HEK293 (cell line): ENCODE measurements around the gene FAAP100.

Source experiments
- BCL11A ChIP-seq: fragments of 450-650 bp; formaldehyde crosslinking; IDR thresholded peaks from 2 replicates; pipeline ENCODE4 v1.5.1; 2016; ENCODE audit warnings: low read depth, missing biosample characterization, missing genetic modification characterization
- KLF7 ChIP-seq: fragments of 450-650 bp; formaldehyde crosslinking; IDR thresholded peaks from 2 replicates; pipeline ENCODE4 v1.5.1; 2016; ENCODE audit warnings: missing biosample characterization, missing genetic modification characterization, borderline replicate concordance
- MYNN ChIP-seq: fragments of 450-650 bp; formaldehyde crosslinking; IDR thresholded peaks from 2 replicates; pipeline ENCODE4 v1.5.1; 2016; ENCODE audit warnings: missing biosample characterization, missing genetic modification characterization, borderline replicate concordance
- PRDM1 ChIP-seq: fragments of 450-650 bp; formaldehyde crosslinking; IDR thresholded peaks from 2 replicates; pipeline ENCODE4; 2016; ENCODE audit warnings: missing biosample characterization, missing genetic modification characterization
- RBAK ChIP-seq: fragments of 450-650 bp; formaldehyde crosslinking; IDR thresholded peaks from 2 replicates; pipeline ENCODE4 v1.5.1; 2016; ENCODE audit warnings: missing biosample characterization, missing genetic modification characterization
- SALL2 ChIP-seq: fragments of 450-650 bp; formaldehyde crosslinking; IDR thresholded peaks from 2 replicates; pipeline ENCODE4 v1.5.0; 2017; ENCODE audit warnings: missing biosample characterization, mild to moderate bottlenecking, missing genetic modification characterization, borderline replicate concordance
- TRIM28 ChIP-seq: IDR thresholded peaks from 2 replicates; pipeline ENCODE4 v1.6.1; 2011; ENCODE audit warnings: low read length, control low read depth, borderline replicate concordance
- YY1 ChIP-seq: fragments of 450-650 bp; formaldehyde crosslinking; IDR thresholded peaks from 2 replicates; pipeline ENCODE4 v1.5.1; 2018; ENCODE audit warnings: missing biosample characterization, missing genetic modification characterization
- ZBTB20 ChIP-seq: fragments of 450-650 bp; formaldehyde crosslinking; IDR thresholded peaks from 2 replicates; pipeline ENCODE4 v1.5.1; 2016; ENCODE audit warnings: missing biosample characterization, missing genetic modification characterization
- ZBTB8A ChIP-seq: fragments of 450-650 bp; formaldehyde crosslinking; IDR thresholded peaks from 2 replicates; pipeline ENCODE4 v1.5.1; 2016; ENCODE audit warnings: missing biosample characterization, missing genetic modification characterization
- ZFP37 ChIP-seq: fragments of 450-650 bp; formaldehyde crosslinking; IDR thresholded peaks from 2 replicates; pipeline ENCODE4 v1.5.1; 2016; ENCODE audit warnings: missing biosample characterization, missing genetic modification characterization
- ZNF121 ChIP-seq: fragments of 450-650 bp; formaldehyde crosslinking; IDR thresholded peaks from 2 replicates; pipeline ENCODE4 v1.5.1; 2016; ENCODE audit warnings: missing biosample characterization, missing genetic modification characterization
- ZNF146 ChIP-seq: fragments of 450-650 bp; formaldehyde crosslinking; IDR thresholded peaks from 2 replicates; pipeline ENCODE4 v1.5.1; 2016; ENCODE audit warnings: missing biosample characterization, missing genetic modification characterization
- ZNF175 ChIP-seq: fragments of 450-650 bp; formaldehyde crosslinking; IDR thresholded peaks from 2 replicates; pipeline ENCODE4 v1.5.1; 2016; ENCODE audit warnings: missing biosample characterization, missing genetic modification characterization
- ZNF24 ChIP-seq: fragments of 450-650 bp; formaldehyde crosslinking; IDR thresholded peaks from 2 replicates; pipeline ENCODE4 v1.5.1; 2016; ENCODE audit warnings: missing biosample characterization, missing genetic modification characterization
- ZNF404 ChIP-seq: fragments of 450-650 bp; formaldehyde crosslinking; IDR thresholded peaks from 2 replicates; pipeline ENCODE4 v1.5.1; 2017; ENCODE audit warnings: missing biosample characterization, missing genetic modification characterization
- ZNF514 ChIP-seq: fragments of 450-650 bp; formaldehyde crosslinking; IDR thresholded peaks from 2 replicates; pipeline ENCODE4 v1.5.1; 2016; ENCODE audit warnings: missing biosample characterization, missing genetic modification characterization
- ZNF555 ChIP-seq: fragments of 450-650 bp; formaldehyde crosslinking; conservative IDR thresholded peaks from 2 replicates; pipeline ENCODE4 v1.5.1; 2017; ENCODE audit warnings: missing biosample characterization, mild to moderate bottlenecking, missing genetic modification characterization, inconsistent platforms
- ZNF558 ChIP-seq: fragments of 450-650 bp; formaldehyde crosslinking; IDR thresholded peaks from 2 replicates; pipeline ENCODE4 v1.5.1; 2016; ENCODE audit warnings: missing biosample characterization, missing genetic modification characterization
- ZNF658 ChIP-seq: fragments of 450-650 bp; formaldehyde crosslinking; IDR thresholded peaks from 2 replicates; pipeline ENCODE4; 2016; ENCODE audit warnings: missing biosample characterization, missing genetic modification characterization
- ZNF664 ChIP-seq: fragments of 450-650 bp; formaldehyde crosslinking; IDR thresholded peaks from 2 replicates; pipeline ENCODE4 v1.5.1; 2016; ENCODE audit warnings: missing biosample characterization, missing genetic modification characterization
- ZNF677 ChIP-seq: fragments of 450-650 bp; IDR thresholded peaks from 2 replicates; pipeline ENCODE4 v1.5.0; 2018; ENCODE audit warnings: missing biosample characterization, mild to moderate bottlenecking, missing genetic modification characterization, moderate library complexity
- ZNF701 ChIP-seq: fragments of 450-650 bp; formaldehyde crosslinking; IDR thresholded peaks from 2 replicates; pipeline ENCODE4 v1.5.1; 2016; ENCODE audit warnings: missing biosample characterization, missing genetic modification characterization
- ZNF707 ChIP-seq: fragments of 450-650 bp; formaldehyde crosslinking; IDR thresholded peaks from 2 replicates; pipeline ENCODE4 v1.5.1; 2016; ENCODE audit warnings: missing biosample characterization, missing genetic modification characterization
- ZNF747 ChIP-seq: fragments of 450-650 bp; formaldehyde crosslinking; IDR thresholded peaks from 2 replicates; pipeline ENCODE4 v1.5.1; 2016; ENCODE audit warnings: missing biosample characterization, missing genetic modification characterization
- ZNF768 ChIP-seq: fragments of 450-650 bp; formaldehyde crosslinking; IDR thresholded peaks from 2 replicates; pipeline ENCODE4 v1.5.1; 2018; ENCODE audit warnings: missing biosample characterization, mild to moderate bottlenecking, missing genetic modification characterization
- ZSCAN23 ChIP-seq: fragments of 450-650 bp; formaldehyde crosslinking; IDR thresholded peaks from 2 replicates; pipeline ENCODE4 v1.5.1; 2016; ENCODE audit warnings: missing biosample characterization, missing genetic modification characterization
- TF ChIP-seq, protein P1 (sequence below): fragments of 450-650 bp; formaldehyde crosslinking; IDR thresholded peaks from 2 replicates; pipeline ENCODE4 v1.5.1; 2017; ENCODE audit warnings: missing biosample characterization, missing genetic modification characterization
- TF ChIP-seq, protein P2 (sequence below): fragments of 450-650 bp; formaldehyde crosslinking; IDR thresholded peaks from 2 replicates; pipeline ENCODE4 v1.5.1; 2016; ENCODE audit warnings: missing biosample characterization, missing genetic modification characterization
- TF ChIP-seq, protein P3 (sequence below): IDR thresholded peaks from 2 replicates; pipeline ENCODE4 v1.6.1; 2011; ENCODE audit warnings: mild to moderate bottlenecking, low read depth, low read length, borderline replicate concordance
- TF ChIP-seq, protein P4 (sequence below): sonication (generic); formaldehyde crosslinking; IDR thresholded peaks from 2 replicates; pipeline ENCODE4 v1.8.1; 2022; ENCODE audit warnings: mild to moderate bottlenecking, moderate library complexity, missing genetic modification reagents
- TF ChIP-seq, protein P5 (sequence below): fragments of 450-650 bp; formaldehyde crosslinking; IDR thresholded peaks from 2 replicates; pipeline ENCODE4 v1.5.1; 2016; ENCODE audit warnings: missing biosample characterization, missing genetic modification characterization

The FAAP100 gene

DNA sequence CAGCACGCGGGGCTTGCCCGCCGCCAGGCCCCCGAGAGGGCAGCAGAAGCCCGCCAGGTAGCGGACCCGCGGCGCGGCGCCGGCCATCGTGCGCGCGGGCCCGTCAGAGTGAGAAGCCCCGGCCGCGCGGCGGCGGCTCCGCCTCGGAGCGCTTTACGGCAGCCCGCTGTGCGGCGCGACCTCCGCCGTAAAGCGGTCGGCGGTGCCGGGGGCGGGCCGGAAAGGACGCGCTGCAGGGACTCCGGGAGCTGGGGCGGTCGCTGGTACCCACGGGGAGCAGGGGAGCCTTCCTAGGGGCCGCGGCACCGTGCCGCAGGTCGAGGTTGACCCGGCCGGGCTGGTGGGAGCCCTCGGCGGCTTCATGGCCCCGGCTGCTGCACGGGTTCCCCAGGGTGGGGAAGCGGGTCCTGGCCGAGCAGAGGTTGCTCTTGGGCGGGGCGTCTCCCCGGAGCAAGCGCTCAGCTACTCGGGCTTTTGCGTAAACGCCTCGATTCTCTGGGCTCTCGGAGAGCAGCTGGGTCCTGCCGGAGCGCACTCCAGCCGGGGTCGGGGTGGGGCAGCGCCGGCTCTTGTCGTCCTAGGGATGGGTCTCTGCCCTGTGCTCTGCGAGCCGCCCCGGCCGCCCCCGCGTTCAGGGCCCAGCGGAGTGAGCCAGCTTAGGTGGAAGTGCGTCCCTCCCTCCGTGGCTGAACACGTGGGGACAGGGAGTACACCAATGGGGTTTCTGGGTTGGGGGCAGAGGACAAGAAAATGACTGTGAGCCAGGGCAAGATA, at the start of gene FAAP100 (continued):
- TF ChIP-seq, protein P1, sequence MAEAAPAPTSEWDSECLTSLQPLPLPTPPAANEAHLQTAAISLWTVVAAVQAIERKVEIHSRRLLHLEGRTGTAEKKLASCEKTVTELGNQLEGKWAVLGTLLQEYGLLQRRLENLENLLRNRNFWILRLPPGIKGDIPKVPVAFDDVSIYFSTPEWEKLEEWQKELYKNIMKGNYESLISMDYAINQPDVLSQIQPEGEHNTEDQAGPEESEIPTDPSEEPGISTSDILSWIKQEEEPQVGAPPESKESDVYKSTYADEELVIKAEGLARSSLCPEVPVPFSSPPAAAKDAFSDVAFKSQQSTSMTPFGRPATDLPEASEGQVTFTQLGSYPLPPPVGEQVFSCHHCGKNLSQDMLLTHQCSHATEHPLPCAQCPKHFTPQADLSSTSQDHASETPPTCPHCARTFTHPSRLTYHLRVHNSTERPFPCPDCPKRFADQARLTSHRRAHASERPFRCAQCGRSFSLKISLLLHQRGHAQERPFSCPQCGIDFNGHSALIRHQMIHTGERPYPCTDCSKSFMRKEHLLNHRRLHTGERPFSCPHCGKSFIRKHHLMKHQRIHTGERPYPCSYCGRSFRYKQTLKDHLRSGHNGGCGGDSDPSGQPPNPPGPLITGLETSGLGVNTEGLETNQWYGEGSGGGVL (tag by site-specific recombination): no peak
- TF ChIP-seq RBAK (tag by site-specific recombination): no peak
- no peak for TF ChIP-seq PRDM1 (tag by site-specific recombination)
- TF ChIP-seq ZNF514: no peak
- TF ChIP-seq, protein P2, sequence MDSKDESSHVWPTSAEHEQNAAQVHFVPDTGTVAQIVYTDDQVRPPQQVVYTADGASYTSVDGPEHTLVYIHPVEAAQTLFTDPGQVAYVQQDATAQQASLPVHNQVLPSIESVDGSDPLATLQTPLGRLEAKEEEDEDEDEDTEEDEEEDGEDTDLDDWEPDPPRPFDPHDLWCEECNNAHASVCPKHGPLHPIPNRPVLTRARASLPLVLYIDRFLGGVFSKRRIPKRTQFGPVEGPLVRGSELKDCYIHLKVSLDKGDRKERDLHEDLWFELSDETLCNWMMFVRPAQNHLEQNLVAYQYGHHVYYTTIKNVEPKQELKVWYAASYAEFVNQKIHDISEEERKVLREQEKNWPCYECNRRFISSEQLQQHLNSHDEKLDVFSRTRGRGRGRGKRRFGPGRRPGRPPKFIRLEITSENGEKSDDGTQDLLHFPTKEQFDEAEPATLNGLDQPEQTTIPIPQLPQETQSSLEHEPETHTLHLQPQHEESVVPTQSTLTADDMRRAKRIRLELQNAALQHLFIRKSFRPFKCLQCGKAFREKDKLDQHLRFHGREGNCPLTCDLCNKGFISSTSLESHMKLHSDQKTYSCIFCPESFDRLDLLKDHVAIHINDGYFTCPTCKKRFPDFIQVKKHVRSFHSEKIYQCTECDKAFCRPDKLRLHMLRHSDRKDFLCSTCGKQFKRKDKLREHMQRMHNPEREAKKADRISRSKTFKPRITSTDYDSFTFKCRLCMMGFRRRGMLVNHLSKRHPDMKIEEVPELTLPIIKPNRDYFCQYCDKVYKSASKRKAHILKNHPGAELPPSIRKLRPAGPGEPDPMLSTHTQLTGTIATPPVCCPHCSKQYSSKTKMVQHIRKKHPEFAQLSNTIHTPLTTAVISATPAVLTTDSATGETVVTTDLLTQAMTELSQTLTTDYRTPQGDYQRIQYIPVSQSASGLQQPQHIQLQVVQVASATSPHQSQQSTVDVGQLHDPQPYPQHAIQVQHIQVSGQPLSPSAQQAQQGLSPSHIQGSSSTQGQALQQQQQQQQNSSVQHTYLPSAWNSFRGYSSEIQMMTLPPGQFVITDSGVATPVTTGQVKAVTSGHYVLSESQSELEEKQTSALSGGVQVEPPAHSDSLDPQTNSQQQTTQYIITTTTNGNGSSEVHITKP (tag by site-specific recombination): peak; percentile 82
- TF ChIP-seq ZFP37 (tag by site-specific recombination): peak; percentile 27; the same call in 1 of the 2 replicates
- TF ChIP-seq MYNN: no peak
- peak; percentile 44; the same call in 1 of the 2 replicates for TF ChIP-seq ZBTB20 (tag by site-specific recombination)
- 0 out of 2 replicates have a peak, but pooled peaks have one; percentile 41 for TF ChIP-seq YY1 (tag by site-specific recombination)
- no peak for TF ChIP-seq ZNF707
- no peak for TF ChIP-seq ZNF146
- no peak for TF ChIP-seq ZNF121 (tag by site-specific recombination)
- no peak for TF ChIP-seq BCL11A
- TF ChIP-seq ZNF24: no peak
- TF ChIP-seq ZBTB8A (tag by site-specific recombination): no peak; the same call in 1 of the 2 replicates
- TF ChIP-seq SALL2 (tag by site-specific recombination): no peak
- TF ChIP-seq ZNF558 (tag by site-specific recombination): no peak
- TF ChIP-seq ZNF747 (tag by site-specific recombination): no peak
- TF ChIP-seq ZNF664 (tag by site-specific recombination): no peak
- no peak for TF ChIP-seq TRIM28
- TF ChIP-seq, protein P3, sequence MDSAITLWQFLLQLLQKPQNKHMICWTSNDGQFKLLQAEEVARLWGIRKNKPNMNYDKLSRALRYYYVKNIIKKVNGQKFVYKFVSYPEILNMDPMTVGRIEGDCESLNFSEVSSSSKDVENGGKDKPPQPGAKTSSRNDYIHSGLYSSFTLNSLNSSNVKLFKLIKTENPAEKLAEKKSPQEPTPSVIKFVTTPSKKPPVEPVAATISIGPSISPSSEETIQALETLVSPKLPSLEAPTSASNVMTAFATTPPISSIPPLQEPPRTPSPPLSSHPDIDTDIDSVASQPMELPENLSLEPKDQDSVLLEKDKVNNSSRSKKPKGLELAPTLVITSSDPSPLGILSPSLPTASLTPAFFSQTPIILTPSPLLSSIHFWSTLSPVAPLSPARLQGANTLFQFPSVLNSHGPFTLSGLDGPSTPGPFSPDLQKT: no peak
- no peak for TF ChIP-seq ZNF404
- TF ChIP-seq ZNF768 (tag by site-specific recombination): no peak
- TF ChIP-seq ZSCAN23 (tag by site-specific recombination): no peak
- TF ChIP-seq, protein P4, sequence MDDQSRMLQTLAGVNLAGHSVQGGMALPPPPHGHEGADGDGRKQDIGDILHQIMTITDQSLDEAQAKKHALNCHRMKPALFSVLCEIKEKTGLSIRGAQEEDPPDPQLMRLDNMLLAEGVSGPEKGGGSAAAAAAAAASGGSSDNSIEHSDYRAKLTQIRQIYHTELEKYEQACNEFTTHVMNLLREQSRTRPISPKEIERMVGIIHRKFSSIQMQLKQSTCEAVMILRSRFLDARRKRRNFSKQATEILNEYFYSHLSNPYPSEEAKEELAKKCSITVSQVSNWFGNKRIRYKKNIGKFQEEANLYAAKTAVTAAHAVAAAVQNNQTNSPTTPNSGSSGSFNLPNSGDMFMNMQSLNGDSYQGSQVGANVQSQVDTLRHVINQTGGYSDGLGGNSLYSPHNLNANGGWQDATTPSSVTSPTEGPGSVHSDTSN: 0 out of 2 replicates have a peak, but pooled peaks have one; percentile 25
- TF ChIP-seq ZNF701 (tag by site-specific recombination): no peak
- TF ChIP-seq ZNF175 (tag by site-specific recombination): no peak
- no peak for TF ChIP-seq ZNF658 (tag by site-specific recombination)
- no peak; the same call in none of the 2 replicates for TF ChIP-seq KLF7 (tag by site-specific recombination)
- TF ChIP-seq, protein P5, sequence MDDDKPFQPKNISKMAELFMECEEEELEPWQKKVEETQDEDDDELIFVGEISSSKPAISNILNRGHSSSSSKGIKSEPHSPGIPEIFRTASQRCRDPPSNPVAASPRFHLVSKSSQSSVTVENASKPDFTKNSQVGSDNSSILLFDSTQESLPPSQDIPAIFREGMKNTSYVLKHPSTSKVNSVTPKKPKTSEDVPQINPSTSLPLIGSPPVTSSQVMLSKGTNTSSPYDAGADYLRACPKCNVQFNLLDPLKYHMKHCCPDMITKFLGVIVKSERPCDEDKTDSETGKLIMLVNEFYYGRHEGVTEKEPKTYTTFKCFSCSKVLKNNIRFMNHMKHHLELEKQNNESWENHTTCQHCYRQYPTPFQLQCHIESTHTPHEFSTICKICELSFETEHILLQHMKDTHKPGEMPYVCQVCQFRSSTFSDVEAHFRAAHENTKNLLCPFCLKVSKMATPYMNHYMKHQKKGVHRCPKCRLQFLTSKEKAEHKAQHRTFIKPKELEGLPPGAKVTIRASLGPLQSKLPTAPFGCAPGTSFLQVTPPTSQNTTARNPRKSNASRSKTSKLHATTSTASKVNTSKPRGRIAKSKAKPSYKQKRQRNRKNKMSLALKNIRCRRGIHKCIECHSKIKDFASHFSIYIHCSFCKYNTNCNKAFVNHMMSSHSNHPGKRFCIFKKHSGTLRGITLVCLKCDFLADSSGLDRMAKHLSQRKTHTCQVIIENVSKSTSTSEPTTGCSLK (tag by site-specific recombination): no peak
- no peak for TF ChIP-seq ZNF677
- no peak for TF ChIP-seq ZNF555
